GM21576 (cell line): Measurements from ENCODE around the gene SLAIN2.

ENCODE experiments used
- ATAC-seq: cut with Tn5 transposase; IDR thresholded peaks from one replicate; pipeline ENCODE4 v1.9.1; 2021; ENCODE audit warnings: mild to moderate bottlenecking, moderate library complexity; ENCODE audit not compliant: unreplicated experiment

SLAIN2 gene

GRCh38 chr4:48369248-48369647 is 27.9 kb downstream of the SLAIN2 start:
- no peak for ATAC-seq

GRCh38 chr4:48369771-48370170 is 28.4 kb downstream of the SLAIN2 start:
- ATAC-seq, result no peak

DNA sequence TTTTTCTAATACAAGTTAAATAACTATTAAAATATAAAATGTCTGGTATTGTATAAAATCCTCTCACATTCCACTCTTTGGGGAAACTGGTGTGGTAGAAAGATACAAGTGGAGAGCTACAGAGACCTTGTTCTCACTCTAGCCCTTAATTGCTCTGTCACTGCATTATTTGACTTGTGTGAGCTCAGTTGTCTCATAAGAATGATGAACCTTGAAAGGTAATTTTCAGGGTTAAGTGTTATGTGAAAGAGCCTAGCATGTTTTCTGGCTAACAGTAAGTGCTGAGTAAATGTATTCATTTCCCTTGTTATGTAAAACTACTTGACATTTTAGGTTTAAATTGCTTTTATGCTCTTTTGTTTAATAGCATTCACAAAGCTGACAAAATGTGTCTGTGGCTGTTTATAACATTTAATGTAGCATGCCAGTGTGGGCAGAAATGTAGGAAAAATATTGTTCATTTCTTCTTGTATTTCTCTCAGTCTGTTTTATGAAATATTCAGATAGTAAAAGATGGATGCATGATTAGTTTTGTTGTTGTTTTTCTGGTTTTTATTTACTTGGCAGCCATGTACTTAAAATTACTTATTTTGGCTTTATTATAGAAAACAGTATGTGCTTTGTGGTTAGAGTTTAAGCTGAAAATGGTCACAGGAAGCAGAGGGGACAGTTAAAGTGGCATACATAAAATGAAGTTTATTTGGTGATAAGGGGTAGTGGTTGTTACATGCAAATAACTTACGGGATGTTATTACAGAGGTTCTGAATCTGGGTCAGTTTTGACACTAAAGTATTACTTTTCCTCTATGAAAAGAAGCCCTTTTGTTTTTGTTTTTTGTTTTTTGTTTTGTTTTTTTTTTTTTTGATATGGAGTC is 29.2 kb downstream of the SLAIN2 start:
- ATAC-seq, result no peak

- no peak for ATAC-seq
Measured at GRCh38 chr4:48372272-48372671, 30.9 kb downstream of the SLAIN2 start.

- no peak for ATAC-seq
Measured at GRCh38 chr4:48375651-48376304, 34.4 kb downstream of the SLAIN2 start.

DNA sequence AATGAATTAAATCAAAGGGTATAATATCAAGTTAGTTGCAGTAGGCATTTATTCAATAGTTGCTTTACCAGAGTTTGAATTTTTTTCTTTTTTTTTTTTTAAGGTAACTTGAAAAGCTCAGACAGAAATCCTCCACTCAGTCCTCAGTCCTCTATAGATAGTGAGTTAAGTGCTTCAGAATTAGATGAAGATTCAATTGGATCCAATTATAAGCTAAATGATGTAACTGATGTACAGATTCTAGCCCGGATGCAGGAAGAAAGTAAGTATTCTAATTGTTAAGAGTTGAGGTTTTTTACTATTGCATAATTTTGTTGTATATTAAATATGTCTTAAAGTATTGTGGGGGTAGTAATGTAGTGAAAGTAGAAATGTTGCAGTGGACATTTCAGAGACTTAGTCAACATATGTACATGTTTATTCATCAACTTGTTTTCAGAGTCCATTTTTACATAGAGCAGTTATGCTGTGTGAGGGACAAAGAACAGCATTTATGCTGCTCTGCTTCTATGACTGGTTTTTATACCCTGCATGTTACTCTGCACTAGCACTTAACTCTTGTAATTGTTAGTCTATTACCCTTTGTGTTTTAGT is 38.4 kb downstream of the SLAIN2 start:
- ATAC-seq, result no peak

DNA sequence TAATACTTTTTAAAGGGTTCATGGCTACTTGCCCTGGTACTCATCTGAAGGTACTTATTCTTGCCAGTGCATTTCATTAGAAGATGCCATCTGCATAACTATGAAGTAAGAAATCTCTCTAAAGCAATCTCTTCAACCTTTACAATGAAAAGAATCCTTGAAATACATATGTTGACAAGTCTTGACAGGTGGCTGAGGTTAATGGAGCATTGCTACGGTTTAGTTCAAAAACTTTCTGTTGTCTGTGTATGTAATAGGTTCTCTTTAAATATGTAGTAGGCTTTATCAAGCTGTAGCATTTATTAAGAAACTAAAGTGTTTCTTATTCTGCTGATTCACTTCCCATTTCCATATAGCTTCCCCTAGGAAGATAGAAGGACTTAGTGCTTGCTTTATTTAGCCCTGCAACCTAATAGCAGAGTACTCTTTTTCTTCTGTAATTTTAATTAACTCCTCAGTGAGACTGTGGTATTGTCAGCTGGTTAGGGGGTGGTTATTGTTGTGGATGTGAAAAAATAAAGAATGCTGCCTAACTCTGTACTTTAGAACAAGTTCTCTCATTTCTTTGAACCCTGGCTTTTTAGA is 39.3 kb downstream of the SLAIN2 start:
- ATAC-seq, result no peak

GRCh38 chr4:48388525-48389154 is 47.3 kb downstream of the SLAIN2 start:
- ATAC-seq, result no peak

DNA sequence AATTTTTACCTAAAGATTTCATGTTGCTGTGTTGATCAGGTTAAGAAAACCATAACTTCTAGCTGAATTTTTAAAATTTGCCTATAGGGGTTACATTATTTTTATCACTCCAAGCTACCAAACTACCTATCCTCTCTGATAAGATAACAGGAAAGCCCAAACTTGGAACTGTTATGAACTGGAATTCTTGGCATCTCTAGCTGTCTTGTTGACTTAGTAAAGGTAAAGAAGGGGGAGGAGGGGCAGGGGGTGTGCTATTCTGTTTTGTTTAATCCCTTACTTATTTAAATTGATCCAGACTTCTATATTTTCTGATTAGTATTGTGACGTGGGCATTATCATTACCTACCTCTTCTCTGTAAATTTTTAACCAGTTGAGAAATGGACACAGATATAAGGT is 54.7 kb downstream of the SLAIN2 start:
- no peak for ATAC-seq

DNA sequence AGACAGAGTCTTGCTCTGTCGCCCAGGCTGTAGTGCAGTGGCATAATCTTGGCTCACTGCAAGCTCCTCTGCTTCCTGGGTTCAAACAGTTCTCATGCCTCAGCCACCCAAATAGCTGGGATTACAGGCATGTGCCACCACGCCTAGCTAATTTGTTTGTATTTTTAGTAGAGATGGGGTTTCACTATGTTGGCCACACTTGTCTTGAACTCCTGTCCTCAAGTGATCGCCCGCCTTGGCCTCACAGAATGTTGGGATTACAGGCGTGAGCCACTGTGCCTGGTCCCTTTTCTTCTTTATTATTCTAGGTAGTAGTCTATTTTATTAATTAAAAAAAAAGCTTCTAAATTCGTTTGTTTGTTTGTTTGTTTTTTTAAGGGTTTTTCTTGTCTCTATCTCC is 59.1 kb downstream of the SLAIN2 start:
- ATAC-seq, result no peak

GRCh38 chr4:48403358-48403757 is 62.0 kb downstream of the SLAIN2 start:
- no peak for ATAC-seq

- no peak for ATAC-seq
Measured at GRCh38 chr4:48403779-48404178, 62.5 kb downstream of the SLAIN2 start.

DNA sequence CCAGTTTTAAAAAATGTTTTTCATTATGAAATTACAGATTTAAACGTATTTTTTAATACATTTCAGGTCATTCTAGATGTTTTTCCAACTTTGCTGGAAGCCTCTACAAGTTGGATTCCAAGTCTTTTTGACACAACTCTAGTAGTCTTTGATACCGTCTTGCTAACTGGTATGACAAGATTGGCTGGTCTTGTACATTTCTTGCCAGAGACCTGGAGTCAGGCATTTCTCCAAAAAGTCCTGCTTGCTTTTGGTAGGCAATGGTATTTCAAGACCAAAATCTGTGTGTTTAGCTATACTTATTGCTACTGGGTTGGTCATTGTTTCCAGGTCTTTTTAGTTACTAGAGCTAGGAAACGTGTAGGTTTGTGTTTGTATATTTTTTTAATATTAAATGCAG is 64.6 kb downstream of the SLAIN2 start:
- no peak for ATAC-seq

DNA sequence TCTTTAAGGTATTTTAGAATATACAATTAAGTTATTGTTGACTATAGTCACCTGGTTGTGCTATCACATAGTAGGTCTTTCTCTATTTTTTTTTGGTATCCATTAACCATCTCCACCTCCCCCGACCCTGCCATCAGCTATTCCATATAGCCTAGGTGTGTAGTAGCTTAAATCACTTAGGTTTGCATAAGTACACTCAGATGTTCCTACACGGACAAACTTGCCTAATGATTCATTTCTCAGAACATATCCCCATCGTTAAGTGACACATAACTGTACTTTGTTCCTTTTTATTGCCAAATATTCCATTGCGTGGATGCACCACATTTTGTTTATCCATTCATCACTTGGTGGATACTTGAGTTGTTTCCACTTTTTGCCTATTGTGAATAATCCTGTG is 67.9 kb downstream of the SLAIN2 start:
- no peak for ATAC-seq

GRCh38 chr4:48410812-48411211 is 69.5 kb downstream of the SLAIN2 start:
- no peak for ATAC-seq

GRCh38 chr4:48420144-48420543 is 78.8 kb downstream of the SLAIN2 start:
- ATAC-seq, result no peak

- ATAC-seq, result no peak
Measured at GRCh38 chr4:48421101-48421500, 79.8 kb downstream of the SLAIN2 start.

- no peak for ATAC-seq
Measured at GRCh38 chr4:48428926-48429325, 87.6 kb downstream of the SLAIN2 start.

DNA sequence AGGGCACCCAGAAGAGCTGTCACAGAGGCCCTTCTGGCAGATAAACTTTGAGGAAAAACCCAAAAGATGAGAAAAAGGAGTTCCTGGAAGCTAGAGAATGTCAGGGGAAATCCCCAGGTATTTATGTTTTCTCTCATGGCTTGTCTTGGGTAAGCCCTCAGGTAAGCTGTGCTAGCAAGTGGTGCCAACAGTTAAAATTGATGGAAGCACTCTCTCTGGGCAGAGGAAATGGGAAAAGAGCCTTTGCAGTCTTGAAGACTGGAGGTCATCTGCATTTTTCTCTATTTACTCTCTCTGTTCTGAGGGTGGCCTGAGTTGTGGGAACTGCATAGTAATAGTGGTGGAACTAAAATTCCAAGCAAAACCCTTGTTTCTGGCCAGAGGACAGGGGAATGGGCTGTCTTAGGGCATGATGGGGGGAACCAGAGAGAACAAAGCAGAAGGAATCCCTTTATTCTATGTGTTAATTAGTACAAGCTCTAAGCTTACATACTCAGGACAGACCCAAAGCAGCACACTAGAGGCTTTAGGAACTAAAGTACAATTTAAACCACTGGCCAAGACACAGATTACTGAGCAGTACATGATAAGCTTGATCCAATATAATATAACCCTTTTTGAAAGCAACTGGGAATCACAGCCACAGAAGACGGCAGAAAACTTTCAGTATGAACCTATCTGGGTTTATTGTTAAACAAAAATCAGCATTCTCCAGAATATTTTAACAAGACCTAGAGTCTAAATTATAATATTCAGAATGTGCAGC is 88.6 kb downstream of the SLAIN2 start:
- ATAC-seq, result no peak

- no peak for ATAC-seq
Measured at GRCh38 chr4:48431401-48431800, 90.1 kb downstream of the SLAIN2 start.
